Measurements from ENCODE around the gene ABR.

DNA sequence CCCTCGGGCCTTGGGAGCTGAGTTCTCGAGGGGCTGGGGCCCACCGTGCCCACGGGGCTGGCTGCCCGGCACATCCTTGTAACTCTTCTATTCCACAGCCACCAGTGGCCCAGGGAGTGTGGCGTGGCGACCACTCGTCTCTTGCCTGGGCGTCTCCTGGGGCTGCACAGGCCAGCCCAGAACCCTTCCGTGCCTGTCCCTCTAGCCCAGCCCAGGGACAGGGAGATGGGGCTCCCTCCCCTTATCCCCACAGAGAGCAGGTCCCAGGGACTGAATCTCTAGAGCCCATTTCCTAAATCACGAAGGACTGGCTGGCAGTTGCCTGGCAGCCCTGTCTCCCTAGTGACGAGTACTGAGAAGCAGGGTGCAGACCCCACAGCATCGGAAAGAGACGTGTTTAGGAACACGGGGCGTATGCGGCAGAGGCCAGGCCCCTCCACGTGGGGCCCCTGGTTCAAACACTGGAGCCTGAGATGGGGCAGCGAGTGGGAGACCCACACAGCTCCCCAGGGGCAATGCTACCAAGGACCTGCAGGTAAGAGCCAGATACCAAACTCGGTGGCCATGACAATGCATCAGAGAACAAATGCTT is 131.8 kb downstream of the ABR start:
- TF ChIP-seq, protein P1, sequence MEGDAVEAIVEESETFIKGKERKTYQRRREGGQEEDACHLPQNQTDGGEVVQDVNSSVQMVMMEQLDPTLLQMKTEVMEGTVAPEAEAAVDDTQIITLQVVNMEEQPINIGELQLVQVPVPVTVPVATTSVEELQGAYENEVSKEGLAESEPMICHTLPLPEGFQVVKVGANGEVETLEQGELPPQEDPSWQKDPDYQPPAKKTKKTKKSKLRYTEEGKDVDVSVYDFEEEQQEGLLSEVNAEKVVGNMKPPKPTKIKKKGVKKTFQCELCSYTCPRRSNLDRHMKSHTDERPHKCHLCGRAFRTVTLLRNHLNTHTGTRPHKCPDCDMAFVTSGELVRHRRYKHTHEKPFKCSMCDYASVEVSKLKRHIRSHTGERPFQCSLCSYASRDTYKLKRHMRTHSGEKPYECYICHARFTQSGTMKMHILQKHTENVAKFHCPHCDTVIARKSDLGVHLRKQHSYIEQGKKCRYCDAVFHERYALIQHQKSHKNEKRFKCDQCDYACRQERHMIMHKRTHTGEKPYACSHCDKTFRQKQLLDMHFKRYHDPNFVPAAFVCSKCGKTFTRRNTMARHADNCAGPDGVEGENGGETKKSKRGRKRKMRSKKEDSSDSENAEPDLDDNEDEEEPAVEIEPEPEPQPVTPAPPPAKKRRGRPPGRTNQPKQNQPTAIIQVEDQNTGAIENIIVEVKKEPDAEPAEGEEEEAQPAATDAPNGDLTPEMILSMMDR (IDR thresholded peaks at IDR 0.05) = no peak
- no peak for TF ChIP-seq POLR2A (IDR thresholded peaks at IDR 0.05)
